IMR-90 (cell line): ENCODE measurements around the gene DNMT3A. TPM values are rescaled to one million over a fixed set of nuclear protein-coding genes. Genes with fewer than 3 reads are reported as not detected.

Experiments
- ATAC-seq: fragments of 200-7000 bp; cut with Tn5 transposase; 2 replicates; pipeline ENCODE4 v1.9.1; 2020; ENCODE audit warnings: low read depth, mild to moderate bottlenecking, moderate library complexity
- BruUV-seq: library from RNA; stranded (reverse); fragments of 400-500 nt; replicated peaks from 2 replicates; lab custom pipeline; 2021; lab: Mats Ljungman, UMichigan
- CTCF ChIA-PET: fragments of 300-600 bp; formaldehyde crosslinking; extraction: SDS; loops from one replicate; lab custom pipeline; 2021; ENCODE audit warnings: antibody characterized with exemption; lab: Yijun Ruan, JAX
- POLR2A ChIA-PET: fragments of 300-600 bp; sonication (Branson Sonifier 250); formaldehyde crosslinking; loops from one replicate; lab custom pipeline; 2022; ENCODE audit warnings: antibody characterized with exemption; ENCODE audit not compliant: unreplicated experiment; lab: Charles Lee
- DNase-seq: peaks from one replicate; pipeline ENCODE4 v3.0.0; 2013
- H2AFZ ChIP-seq: replicated peaks from 2 replicates; pipeline ENCODE3; 2013; ENCODE audit warnings: low read length, mild to moderate bottlenecking; ENCODE audit not compliant: poor library complexity
- H2AK5ac ChIP-seq: 2 replicates; pipeline ENCODE4 v1.6.1; 2013; ENCODE audit warnings: low read depth, low read length, inconsistent platforms
- H2AK9ac ChIP-seq: replicated peaks from 2 replicates; pipeline ENCODE3; 2013; ENCODE audit warnings: mild to moderate bottlenecking, low read depth, low read length, moderate library complexity; ENCODE audit not compliant: poor library complexity
- H2BK120ac ChIP-seq: 2 replicates; pipeline ENCODE4 v1.6.1; 2013; ENCODE audit warnings: low read depth, low read length, inconsistent platforms
- H2BK15ac ChIP-seq: 3 replicates; pipeline ENCODE4 v1.6.1; 2013; ENCODE audit warnings: low read depth, low read length, inconsistent platforms
- H2BK20ac ChIP-seq: 2 replicates; pipeline ENCODE4 v1.6.1; 2013; ENCODE audit warnings: low read depth, mild to moderate bottlenecking, inconsistent platforms, low read length, moderate library complexity
- H2BK5ac ChIP-seq: 2 replicates; pipeline ENCODE4 v1.6.1; 2013; ENCODE audit warnings: mild to moderate bottlenecking, low read depth, low read length, inconsistent platforms; ENCODE audit not compliant: poor library complexity, severe bottlenecking
- H3K14ac ChIP-seq: replicated peaks from 2 replicates; pipeline ENCODE4 v1.6.1; 2013; ENCODE audit warnings: low read depth, low read length, inconsistent platforms
- H3K18ac ChIP-seq: 2 replicates; pipeline ENCODE4 v1.6.1; 2013; ENCODE audit warnings: low read depth, low read length, control low read depth
- H3K23ac ChIP-seq: 2 replicates; pipeline ENCODE4 v1.6.1; 2013; ENCODE audit warnings: low read depth, low read length, inconsistent platforms
- H3K27ac ChIP-seq: 2 replicates; pipeline ENCODE4 v1.5.1; 2013; ENCODE audit warnings: mild to moderate bottlenecking, control low read depth, low read length; ENCODE audit not compliant: insufficient read depth
- H3K27me3 ChIP-seq: 2 replicates; pipeline ENCODE4 v1.6.1; 2013; ENCODE audit warnings: low read length; ENCODE audit not compliant: control insufficient read depth, insufficient read depth
- H3K36me3 ChIP-seq: 2 replicates; pipeline ENCODE4 v1.6.1; 2013; ENCODE audit warnings: low read length, mixed read lengths; ENCODE audit not compliant: control insufficient read depth, insufficient read depth
- H3K4ac ChIP-seq: 2 replicates; pipeline ENCODE4 v1.6.1; 2013; ENCODE audit warnings: low read depth, low read length, inconsistent platforms
- H3K4me1 ChIP-seq: 2 replicates; pipeline ENCODE4 v1.6.1; 2013; ENCODE audit warnings: low read length, mixed read lengths; ENCODE audit not compliant: control insufficient read depth, insufficient read depth
- H3K4me2 ChIP-seq: 2 replicates; pipeline ENCODE4 v1.6.1; 2013; ENCODE audit warnings: low read depth, mild to moderate bottlenecking, control low read depth, low read length, moderate library complexity
- H3K4me3 ChIP-seq: 2 replicates; pipeline ENCODE4 v1.5.1; 2013; ENCODE audit warnings: low read depth, mild to moderate bottlenecking, control low read depth, low read length, moderate library complexity; ENCODE audit not compliant: insufficient read depth
- H3K56ac ChIP-seq: 2 replicates; pipeline ENCODE4 v1.6.1; 2013; ENCODE audit warnings: low read length, inconsistent platforms; ENCODE audit not compliant: insufficient read depth; ENCODE audit errors: extremely low read depth
- H3K79me1 ChIP-seq, 2 experiments: 2 replicates each; pipeline ENCODE4 v1.6.1; 2013; ENCODE audit warnings: low read length in 2 of 2, inconsistent platforms in 1 of 2, low read depth in 1 of 2
- H3K9ac ChIP-seq: 2 replicates; pipeline ENCODE4 v1.6.1; 2013; ENCODE audit warnings: low read depth, low read length, control low read depth
- H3K9me1 ChIP-seq: 2 replicates; pipeline ENCODE4 v1.6.1; 2013; ENCODE audit warnings: low read length, inconsistent platforms; ENCODE audit not compliant: insufficient read depth
- H3K9me3 ChIP-seq: 2 replicates; pipeline ENCODE4 v1.6.1; 2013; ENCODE audit warnings: low read length; ENCODE audit not compliant: control insufficient read depth, insufficient read depth
- H4K20me1 ChIP-seq: 2 replicates; pipeline ENCODE4 v1.6.1; 2013; ENCODE audit warnings: low read length, inconsistent platforms; ENCODE audit not compliant: insufficient read depth
- H4K5ac ChIP-seq: 2 replicates; pipeline ENCODE4 v1.6.1; 2013; ENCODE audit warnings: mild to moderate bottlenecking, low read depth, low read length, control low read depth
- H4K8ac ChIP-seq, 2 experiments: 2 replicates each; pipeline ENCODE4 v1.6.1; 2013; ENCODE audit warnings: low read depth in 2 of 2, low read length in 2 of 2, control low read depth in 1 of 2, inconsistent platforms in 1 of 2
- H4K91ac ChIP-seq: 2 replicates; pipeline ENCODE4 v1.6.1; 2013; ENCODE audit warnings: low read depth, low read length, inconsistent platforms; ENCODE audit not compliant: insufficient read depth
- BHLHE40 ChIP-seq: fragments of 150-350 bp; IDR thresholded peaks from 2 replicates; pipeline ENCODE4 v1.6.1; 2016; ENCODE audit warnings: mild to moderate bottlenecking, low read depth, low read length
- CEBPB ChIP-seq: IDR thresholded peaks from 2 replicates; pipeline ENCODE4 v1.6.1; 2012; ENCODE audit warnings: low read depth, low read length, improper control_type of control experiment
- CHD1 ChIP-seq: IDR thresholded peaks from 2 replicates; pipeline ENCODE4 v1.6.1; 2012; ENCODE audit warnings: low read depth, low read length, improper control_type of control experiment
- CTCF ChIP-seq: conservative IDR thresholded peaks from 2 replicates; pipeline ENCODE4 v1.5.1; 2012; ENCODE audit warnings: mild to moderate bottlenecking, low read depth, low read length, improper control_type of control experiment
- ELK1 ChIP-seq: fragments of 150-350 bp; IDR thresholded peaks from 2 replicates; pipeline ENCODE4 v1.6.1; 2016; ENCODE audit warnings: low read depth, mild to moderate bottlenecking, low read length, moderate library complexity, borderline replicate concordance
- FOS ChIP-seq: fragments of 150-350 bp; IDR thresholded peaks from 2 replicates; pipeline ENCODE4 v1.6.1; 2016; ENCODE audit warnings: low read depth, low read length
- MAFK ChIP-seq: IDR thresholded peaks from 2 replicates; pipeline ENCODE4 v1.6.1; 2012; ENCODE audit warnings: low read depth, low read length, improper control_type of control experiment
- MAZ ChIP-seq: IDR thresholded peaks from 2 replicates; pipeline ENCODE4 v1.6.1; 2012; ENCODE audit warnings: low read depth, mild to moderate bottlenecking, low read length, improper control_type of control experiment, moderate library complexity, borderline replicate concordance
- MXI1 ChIP-seq: IDR thresholded peaks from 2 replicates; pipeline ENCODE4 v1.6.1; 2012; ENCODE audit warnings: low read depth, mild to moderate bottlenecking, low read length, moderate library complexity, borderline replicate concordance
- NFE2L2 ChIP-seq: fragments of 150-350 bp; IDR thresholded peaks from 2 replicates; pipeline ENCODE4 v1.6.1; 2016; ENCODE audit warnings: low read depth, mild to moderate bottlenecking, low read length
- POLR2A ChIP-seq: IDR thresholded peaks from 2 replicates; pipeline ENCODE4 v1.6.1; 2012; ENCODE audit warnings: mild to moderate bottlenecking, low read depth, low read length
- RAD21 ChIP-seq: IDR thresholded peaks from 2 replicates; pipeline ENCODE4 v1.6.1; 2012; ENCODE audit warnings: low read length, improper control_type of control experiment
- RCOR1 ChIP-seq: IDR thresholded peaks from 2 replicates; pipeline ENCODE4 v1.6.1; 2012; ENCODE audit warnings: mild to moderate bottlenecking, low read length, improper control_type of control experiment; ENCODE audit not compliant: insufficient replicate concordance
- RFX5 ChIP-seq: IDR thresholded peaks from 2 replicates; pipeline ENCODE4 v1.8.0; 2012; ENCODE audit warnings: low read depth, mild to moderate bottlenecking, low read length, moderate library complexity
- SMC3 ChIP-seq: fragments of 150-350 bp; IDR thresholded peaks from 2 replicates; pipeline ENCODE4 v1.6.1; 2016; ENCODE audit warnings: low read depth, mild to moderate bottlenecking, antibody characterized with exemption, low read length, moderate library complexity
- USF2 ChIP-seq: fragments of 150-350 bp; IDR thresholded peaks from 2 replicates; pipeline ENCODE4 v1.6.1; 2017; ENCODE audit warnings: mild to moderate bottlenecking, antibody characterized with exemption, low read length, low read depth
- WGBS, 2 experiments: methylation state at CpG; one replicate each; pipeline versions ENCODE4 v1.1.5 to v1.1.7; 2013; ENCODE audit warnings: missing lambda C conversion rate in 2 of 2; ENCODE audit not compliant: insufficient read length in 1 of 2; ENCODE audit errors: extremely low coverage in 2 of 2; 5-methylcytosine and 5-hydroxymethylcytosine counted together
- dilution Hi-C: fragments of 300-500 bp; cut with HindIII; formaldehyde crosslinking; loops from one replicate; pipeline ENCODE4 v1.14.3; 2018; ENCODE audit warnings: low sequenced_read_pairs; ENCODE audit not compliant: unreplicated experiment
- in situ Hi-C: fragments of 300-500 bp; cut with MboI; formaldehyde crosslinking; loops from 3 replicates; pipeline ENCODE4 v1.14.3; 2019; ENCODE audit warnings: low sequenced_read_pairs, inconsistent platforms, mixed read lengths
- intact Hi-C: fragments of 100-400 bp; cut with micrococcal nuclease; formaldehyde crosslinking; loops from 2 replicates; pipeline ENCODE4 v1.10.0; 2022
- polyA plus RNA-seq, 3 experiments: library from polyadenylated mRNA; depleted of rRNA; stranded (reverse); fragments of >200 nt; gene quantifications; 2 replicates each; pipeline ENCODE4 v1.2.3, GENCODE V29; 2012; ENCODE audit warnings: low replicate concordance in 1 of 3
- total RNA-seq: library from RNA; depleted of rRNA; stranded (reverse); fragments of >200 nt; gene quantifications from 2 replicates; pipeline ENCODE4 v1.2.3, GENCODE V29; 2012

The DNMT3A gene
- total and polyA plus RNA-seq, 2 of the 4 experiments (the other 2 are of a cell fraction) = 4.4 to 9.7 TPM

GRCh38 chr2:25236736-25237135 is 105.0 kb downstream of the DNMT3A start:
- intact Hi-C loops = no loop called here

More at GRCh38 chr2:25236736-25237135, 105.0 kb downstream of the DNMT3A start:
- H4K20me1 ChIP-seq = no peaks in the 10 kb centered on the region; the same call in 1 of the 2 replicates
- no peak overlapping the region for H2BK20ac ChIP-seq
- no peak overlapping the region for H3K9ac ChIP-seq
- H3K36me3 ChIP-seq = peaks cover 72% of the 10 kb centered on the region
- H3K27me3 ChIP-seq = no peaks in the 10 kb centered on the region
- no peaks in the 10 kb centered on the region for H3K79me1 ChIP-seq
- H4K8ac ChIP-seq = no peak overlapping the region
- peak overlapping the region; percentile 50 for H2AK9ac ChIP-seq
- no peaks in the 10 kb centered on the region for H3K9me3 ChIP-seq
- CTCF ChIA-PET = interaction anchor here (1.2 kb wide), 1 partner anchor 8 kb away, joined by 4 read pairs; no protein-coding TSS in a partner anchor
- H4K91ac ChIP-seq = no peak overlapping the region
- H3K4me1 ChIP-seq = no peaks in the 10 kb centered on the region
- no peak overlapping the region for H3K14ac ChIP-seq
- TF ChIP-seq NFE2L2 (no peak), MAZ (no peak), USF2 (no peak), RFX5 (no peak), CHD1 (no peak), ELK1 (no peak), MXI1 (no peak), CTCF (no peak), RCOR1 (no peak), CEBPB (no peak), BHLHE40 (no peak), POLR2A (no peak), SMC3 (no peak), MAFK (no peak), FOS (no peak), RAD21 (no peak)
- DNase-seq = no peak
- H3K4ac ChIP-seq = no peak overlapping the region
- H2AK5ac ChIP-seq = no peak overlapping the region
- POLR2A ChIA-PET = no interaction called here
- ATAC-seq = no peak
- 73% methylated on average over 4 of the region's 8 CpGs; no CpG with 5 or more reads in 1 of the 2 experiments for WGBS, 2 experiments
- no peak overlapping the region for H3K27ac ChIP-seq
- H3K4me3 ChIP-seq = no peak overlapping the region
- no peak overlapping the region for H4K5ac ChIP-seq
- dilution Hi-C loops = no loop called here
- BruUV-seq = no TSS peak
- in situ Hi-C loops = no loop called here
- H2BK5ac ChIP-seq = no peak overlapping the region
- no peak overlapping the region for H3K56ac ChIP-seq
- H3K4me2 ChIP-seq = no peak overlapping the region
- H3K9me1 ChIP-seq = 0 out of 2 replicates have a peak, but pooled peaks cover 3% of the 10 kb centered on the region
- no peak overlapping the region for H2BK120ac ChIP-seq
- no peak overlapping the region for H2BK15ac ChIP-seq
- H3K23ac ChIP-seq = no peak overlapping the region
- H3K18ac ChIP-seq = no peak overlapping the region
- H2AFZ ChIP-seq = no peak overlapping the region
